Astrocyte of the spinal cord (primary cell): ENCODE data around the gene STUB1.

Experiments used
- DNase-seq: peaks from one replicate; pipeline ENCODE4 v3.0.0; 2011; ENCODE audit warnings: low read depth, low spot score
- H3K4me3 ChIP-seq: 2 replicates; pipeline ENCODE4 v1.5.1; 2011; ENCODE audit warnings: low read depth, mild to moderate bottlenecking, low read length, moderate library complexity
- in situ Hi-C: cut with HindIII; loops from 2 replicates; pipeline ENCODE4 v1.10.0; 2017; ENCODE audit warnings: low sequenced_read_pairs
- TF ChIP-seq, protein P1 (sequence below): IDR thresholded peaks from 2 replicates; pipeline ENCODE4 v1.5.1; 2012; ENCODE audit warnings: low read depth, mild to moderate bottlenecking, low read length, inconsistent platforms

STUB1 gene

DNA sequence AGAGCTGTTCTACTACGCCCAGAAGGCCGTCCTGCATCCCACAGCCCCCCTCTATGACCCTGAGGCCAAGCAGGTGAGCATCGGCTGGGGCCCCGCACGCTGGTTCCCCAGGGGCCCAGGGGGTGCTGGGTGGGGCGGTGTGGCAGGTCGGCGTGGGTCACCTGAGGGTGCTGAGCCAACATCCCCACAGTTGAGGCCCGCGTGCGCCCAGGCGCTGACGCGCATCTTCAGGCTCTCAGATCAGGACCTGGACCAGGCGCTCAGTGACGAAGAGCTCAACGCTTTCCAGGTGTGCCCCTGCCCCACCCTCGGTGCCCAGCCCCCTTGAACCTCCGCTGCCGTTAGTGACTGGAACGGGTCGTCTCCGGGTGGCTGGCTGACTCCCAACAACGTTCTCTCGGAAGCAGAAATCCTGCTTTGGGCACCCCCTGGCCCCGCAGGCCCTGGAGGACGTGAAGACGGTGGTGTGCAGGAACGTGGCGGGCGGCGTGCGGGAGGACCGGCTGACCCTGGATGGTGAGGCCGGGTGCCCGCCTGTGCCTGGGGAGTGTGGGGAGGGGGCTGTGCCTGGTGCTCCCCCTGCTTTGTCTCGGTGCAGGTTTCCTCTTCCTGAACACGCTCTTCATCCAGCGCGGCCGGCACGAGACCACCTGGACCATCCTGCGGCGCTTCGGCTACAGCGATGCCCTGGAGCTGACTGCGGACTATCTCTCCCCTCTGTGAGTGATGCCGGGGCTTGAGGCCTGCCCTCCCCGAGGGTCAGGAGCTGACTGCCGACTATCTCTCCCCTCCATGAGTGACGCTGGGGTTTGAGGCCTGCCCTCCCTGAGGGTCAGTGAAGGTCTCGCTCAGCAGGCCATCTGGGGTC, 9.5 kb upstream of the STUB1 start:
- in situ Hi-C loops = no loop called here
- DNase-seq = no peak
- H3K4me3 ChIP-seq = no peak overlapping the region
- TF ChIP-seq, protein P1, sequence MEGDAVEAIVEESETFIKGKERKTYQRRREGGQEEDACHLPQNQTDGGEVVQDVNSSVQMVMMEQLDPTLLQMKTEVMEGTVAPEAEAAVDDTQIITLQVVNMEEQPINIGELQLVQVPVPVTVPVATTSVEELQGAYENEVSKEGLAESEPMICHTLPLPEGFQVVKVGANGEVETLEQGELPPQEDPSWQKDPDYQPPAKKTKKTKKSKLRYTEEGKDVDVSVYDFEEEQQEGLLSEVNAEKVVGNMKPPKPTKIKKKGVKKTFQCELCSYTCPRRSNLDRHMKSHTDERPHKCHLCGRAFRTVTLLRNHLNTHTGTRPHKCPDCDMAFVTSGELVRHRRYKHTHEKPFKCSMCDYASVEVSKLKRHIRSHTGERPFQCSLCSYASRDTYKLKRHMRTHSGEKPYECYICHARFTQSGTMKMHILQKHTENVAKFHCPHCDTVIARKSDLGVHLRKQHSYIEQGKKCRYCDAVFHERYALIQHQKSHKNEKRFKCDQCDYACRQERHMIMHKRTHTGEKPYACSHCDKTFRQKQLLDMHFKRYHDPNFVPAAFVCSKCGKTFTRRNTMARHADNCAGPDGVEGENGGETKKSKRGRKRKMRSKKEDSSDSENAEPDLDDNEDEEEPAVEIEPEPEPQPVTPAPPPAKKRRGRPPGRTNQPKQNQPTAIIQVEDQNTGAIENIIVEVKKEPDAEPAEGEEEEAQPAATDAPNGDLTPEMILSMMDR = no peak

DNA sequence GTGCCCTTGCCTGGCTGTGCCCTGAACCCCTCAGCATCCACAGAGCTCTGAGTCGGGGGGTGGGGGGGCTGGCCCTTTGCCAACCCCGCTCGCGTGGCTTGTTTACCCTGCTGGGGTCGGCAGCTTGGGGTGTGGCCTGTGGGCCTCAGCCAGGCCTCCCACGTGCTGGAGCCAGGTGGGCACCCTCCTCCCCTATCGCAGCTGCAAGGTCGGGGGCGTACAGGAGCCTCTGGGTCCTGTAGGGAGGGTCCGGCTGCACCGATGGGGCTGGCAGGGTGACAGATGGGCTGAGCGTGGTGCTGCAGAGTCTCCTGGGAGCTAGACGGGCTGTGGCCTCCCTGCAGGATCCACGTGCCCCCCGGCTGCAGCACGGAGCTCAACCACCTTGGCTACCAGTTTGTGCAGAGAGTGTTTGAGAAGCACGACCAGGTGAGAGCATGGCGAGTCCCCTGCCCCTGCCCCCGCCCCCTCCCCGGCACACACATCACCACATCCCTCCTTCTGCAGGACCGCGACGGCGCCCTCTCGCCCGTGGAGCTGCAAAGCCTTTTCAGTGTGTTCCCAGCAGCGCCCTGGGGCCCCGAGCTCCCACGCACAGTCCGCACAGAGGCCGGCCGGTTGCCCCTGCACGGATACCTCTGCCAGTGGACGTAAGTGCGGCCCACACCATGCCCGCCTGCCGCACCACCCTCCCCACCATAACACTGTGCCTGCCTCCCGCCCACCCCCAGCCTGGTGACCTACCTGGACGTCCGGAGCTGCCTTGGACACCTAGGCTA, 8.7 kb upstream of the STUB1 start:
- TF ChIP-seq, protein P1 = no peak
- H3K4me3 ChIP-seq = no peak overlapping the region
- no peak for DNase-seq
- in situ Hi-C loops = no loop called here

DNA sequence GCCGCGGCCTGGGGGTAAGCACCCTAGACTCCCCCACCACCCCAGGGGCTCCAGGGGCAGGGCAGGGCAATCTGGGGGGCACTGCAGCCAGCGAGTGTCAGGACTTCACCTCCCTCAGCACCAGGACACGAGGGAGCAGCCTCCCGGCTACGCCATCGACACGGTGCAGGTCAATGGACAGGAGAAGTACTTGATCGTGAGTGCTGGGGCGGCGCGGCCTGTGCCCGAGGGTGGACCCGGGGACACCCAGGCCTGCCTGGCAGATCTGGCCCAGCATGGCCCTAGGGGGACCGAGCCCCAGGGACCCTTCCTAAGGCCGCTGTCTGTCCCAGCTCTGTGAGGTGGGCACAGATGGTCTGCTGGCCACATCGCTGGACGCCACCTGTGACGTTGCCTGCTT, 7.8 kb upstream of the STUB1 start:
- in situ Hi-C loops = no loop called here
- H3K4me3 ChIP-seq = no peak overlapping the region
- TF ChIP-seq, protein P1 = no peak

DNA sequence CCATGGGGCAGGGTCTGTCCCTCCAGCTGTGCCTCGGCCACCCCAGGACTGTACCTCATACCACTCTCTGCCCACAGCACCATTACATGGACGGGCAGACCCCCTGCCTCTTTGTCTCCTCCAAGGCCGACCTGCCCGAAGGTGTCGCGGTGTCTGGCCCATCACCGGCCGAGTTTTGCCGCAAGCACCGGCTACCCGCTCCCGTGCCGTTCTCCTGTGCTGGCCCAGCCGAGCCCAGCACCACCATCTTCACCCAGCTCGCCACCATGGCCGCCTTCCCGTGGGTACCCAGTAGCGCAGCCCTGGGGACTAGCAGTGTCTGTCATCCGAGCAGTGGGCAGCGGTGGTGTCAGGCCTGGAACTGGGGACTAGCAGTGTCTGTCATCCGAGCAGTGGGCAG, 7.4 kb upstream of the STUB1 start:
- no peak overlapping the region for H3K4me3 ChIP-seq
- in situ Hi-C loops = no loop called here
- DNase-seq = no peak
- TF ChIP-seq, protein P1 = no peak

More for the DNA sequence above, 7.8 kb upstream of the STUB1 start:
- DNase-seq = no peak

DNA sequence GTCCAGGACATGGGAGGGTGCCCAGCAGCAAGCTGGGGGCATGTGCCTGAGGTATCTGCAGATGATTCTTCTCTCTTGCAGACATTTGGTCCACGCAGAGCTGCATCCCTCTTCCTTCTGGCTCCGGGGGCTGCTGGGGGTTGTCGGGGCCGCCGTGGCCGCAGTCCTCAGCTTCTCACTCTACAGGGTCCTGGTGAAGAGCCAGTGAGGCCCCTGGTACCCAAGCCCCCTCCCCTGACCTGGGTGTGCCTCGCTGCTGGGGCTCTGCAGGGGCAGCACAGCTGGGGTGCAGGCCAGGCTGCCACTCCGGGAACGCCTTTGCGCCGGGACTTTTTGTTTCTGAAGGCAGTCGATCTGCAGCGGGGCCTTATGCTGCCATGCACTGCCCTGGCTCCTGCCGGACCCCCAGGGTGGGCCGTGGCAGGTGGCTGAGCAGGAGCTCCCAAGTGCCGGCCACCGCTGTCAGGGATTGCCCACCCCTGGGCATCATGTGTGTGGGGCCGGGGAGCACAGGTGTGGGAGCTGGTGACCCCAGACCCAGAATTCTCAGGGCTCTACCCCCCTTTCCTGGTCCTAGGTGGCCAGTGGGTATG, 6.7 kb upstream of the STUB1 start:
- TF ChIP-seq, protein P1 = no peak
- no peak for DNase-seq
- no peak overlapping the region for H3K4me3 ChIP-seq
- in situ Hi-C loops = no loop called here

DNA sequence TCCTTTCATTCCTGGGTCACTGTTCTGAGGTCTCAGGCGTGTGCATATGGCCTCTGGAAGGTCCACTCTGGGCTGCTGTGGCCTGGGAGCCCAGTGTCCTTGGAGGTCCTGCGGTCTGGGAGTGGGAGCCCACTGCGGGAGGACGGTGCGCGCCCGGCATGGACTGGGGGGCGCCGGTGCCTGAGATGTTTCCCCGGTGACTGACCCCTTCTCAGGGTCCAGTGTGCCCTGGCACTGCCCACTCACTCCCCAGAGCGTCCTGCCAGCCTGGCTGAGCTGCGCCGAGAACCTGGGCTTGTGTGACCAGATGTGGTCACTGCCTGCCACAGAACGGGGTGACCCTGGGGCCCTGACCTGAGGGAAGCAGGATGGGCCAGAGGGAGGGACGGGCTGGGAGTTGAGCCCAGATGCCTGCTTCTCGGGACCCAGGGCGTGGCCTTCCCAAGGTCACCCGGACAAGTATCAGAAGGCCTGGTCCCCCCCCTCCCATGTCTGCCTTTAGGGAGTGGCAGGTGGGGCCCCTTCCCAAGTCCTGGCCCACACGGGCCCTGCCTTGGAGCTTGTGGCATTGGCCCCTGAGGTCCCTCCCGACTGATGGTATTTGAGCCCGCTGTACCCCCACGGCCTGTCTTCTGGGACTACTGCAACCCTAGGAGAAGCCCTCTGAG, 5.9 kb upstream of the STUB1 start:
- no peak overlapping the region for H3K4me3 ChIP-seq
- DNase-seq = no peak
- TF ChIP-seq, protein P1 = no peak
- in situ Hi-C loops = no loop called here
